ENCODE measurements around the gene MYO15A. TPM values are rescaled to one million over a fixed set of nuclear protein-coding genes. Genes with fewer than 3 reads are reported as not detected.
"Not testable (repeated sequence)": the region's sequence is repeated elsewhere in the genome, so short reads cannot be mapped to it uniquely, and the experiment has no call there.

Gene MYO15A
- total and polyA plus RNA-seq, 4 experiments from 2014 or later, result 0.14 to 2.2 (median 1.0) TPM

GRCh38 chr17:18201108-18201507 lies 92.6 kb downstream of the MYO15A start:
- intact Hi-C loops (cut with micrococcal nuclease), result no loop called here
- H3K4me1 Mint-ChIP-seq, result peaks cover 23 to 51% (median 37%) of the 10 kb centered on the region in 4 donors
- no peaks in the 10 kb centered on the region for H3K27me3 ChIP-seq (ENCODE audit: insufficient read depth, low read length)
- H3K4me3 ChIP-seq (ENCODE audit: low read length in 2 of 2), result no peak overlapping the region
- H3K27me3 Mint-ChIP-seq, result no peaks in the 10 kb centered on the region
- peaks cover 50% of the 10 kb centered on the region for H3K36me3 ChIP-seq (ENCODE audit: insufficient read depth, low read length)
- peak overlapping the region in 1 of 8 donors; percentile 11 for H3K4me3 Mint-ChIP-seq
- H3K9me3 Mint-ChIP-seq, result no peaks in the 10 kb centered on the region
- no peak for DNase-seq
- peaks cover 26 to 68% of the 10 kb centered on the region in 2 donors for H3K36me3 Mint-ChIP-seq
- H3K4me1 ChIP-seq (ENCODE audit: insufficient read depth, low read length), result peaks cover 30% of the 10 kb centered on the region
- H3K27ac ChIP-seq (ENCODE audit: low read depth, low read length), result no peak overlapping the region
- H3K9me3 ChIP-seq (ENCODE audit: control insufficient read depth in 1 of 2, low read length in 2 of 2), result no peaks in the 10 kb centered on the region
- ChIA-PET CTCF (ENCODE audit: partially characterized antibody) (no interaction called here), POLR2A (ENCODE audit: partially characterized antibody) (interaction anchor here (1.2 kb wide), 1 partner anchor 11 kb away, joined by 3 read pairs; no protein-coding TSS in a partner anchor)
- H3K27ac Mint-ChIP-seq, result peak overlapping the region in 5 of 7 donors; percentile 9 to 77 (median 27)

- no peaks in the 10 kb centered on the region for H3K27me3 ChIP-seq (ENCODE audit: insufficient read depth, low read length)
- peaks cover 49% of the 10 kb centered on the region for H3K36me3 ChIP-seq (ENCODE audit: insufficient read depth, low read length)
- Mint-ChIP-seq H3K27ac (peak overlapping the region in 1 of 7 donors; percentile 29), H3K9me3 (peaks cover 0 to 2% (median 0%) of the 10 kb centered on the region in 8 donors), H3K4me1 (peaks cover 11 to 29% (median 24%) of the 10 kb centered on the region in 4 donors), H3K4me3 (no peak overlapping the region), H3K27me3 (no peaks in the 10 kb centered on the region), H3K36me3 (peaks cover 18 to 66% of the 10 kb centered on the region in 2 donors)
- ChIA-PET POLR2A (ENCODE audit: partially characterized antibody) (no interaction called here), CTCF (ENCODE audit: partially characterized antibody) (interaction anchor here (1.4 kb wide), 1 partner anchor 10 kb away, joined by 6 read pairs; no protein-coding TSS in a partner anchor)
- H3K4me3 ChIP-seq (ENCODE audit: low read length in 2 of 2), result no peak overlapping the region
- DNase-seq, result no peak
- H3K4me1 ChIP-seq (ENCODE audit: insufficient read depth, low read length), result peaks cover 21% of the 10 kb centered on the region
- H3K9me3 ChIP-seq (ENCODE audit: control insufficient read depth in 1 of 2, low read length in 2 of 2), result no peaks in the 10 kb centered on the region
- H3K27ac ChIP-seq (ENCODE audit: low read depth, low read length), result no peak overlapping the region
- intact Hi-C loops (cut with micrococcal nuclease), result no loop called here
Measured at GRCh38 chr17:18203308-18203707, 94.8 kb downstream of the MYO15A start.

- no peak overlapping the region for H3K27ac ChIP-seq (ENCODE audit: low read depth, low read length)
- H3K36me3 ChIP-seq (ENCODE audit: insufficient read depth, low read length), result peaks cover 58% of the 10 kb centered on the region
- peaks cover 4% of the 10 kb centered on the region for H3K4me1 ChIP-seq (ENCODE audit: insufficient read depth, low read length)
- ChIA-PET POLR2A (ENCODE audit: partially characterized antibody) (interaction anchor here (0.7 kb wide), 1 partner anchor 20 kb away, joined by 3 read pairs; the partner anchor contains the start of gene LLGL1), CTCF (ENCODE audit: partially characterized antibody) (interaction anchor here (1.5 kb wide), 1 partner anchor 12 kb away, joined by 3 read pairs; no protein-coding TSS in a partner anchor)
- no peaks in the 10 kb centered on the region for H3K9me3 ChIP-seq (ENCODE audit: control insufficient read depth in 1 of 2, low read length in 2 of 2)
- peaks cover 2 to 16% (median 6%) of the 10 kb centered on the region in 4 donors for H3K4me1 Mint-ChIP-seq
- DNase-seq, result no peak
- no peak overlapping the region for H3K4me3 ChIP-seq (ENCODE audit: low read length in 2 of 2)
- peaks cover 0 to 2% (median 0%) of the 10 kb centered on the region in 8 donors for H3K9me3 Mint-ChIP-seq
- peak overlapping the region in 2 of 7 donors; percentile 27 to 75 for H3K27ac Mint-ChIP-seq
- H3K36me3 Mint-ChIP-seq, result peaks cover 27 to 69% of the 10 kb centered on the region in 2 donors
- intact Hi-C loops (cut with micrococcal nuclease), result no loop called here
- no peaks in the 10 kb centered on the region for H3K27me3 Mint-ChIP-seq
- no peak overlapping the region for H3K4me3 Mint-ChIP-seq
- H3K27me3 ChIP-seq (ENCODE audit: insufficient read depth, low read length), result no peaks in the 10 kb centered on the region
Measured at GRCh38 chr17:18205861-18206260, 97.3 kb downstream of the MYO15A start.

- H3K4me3 Mint-ChIP-seq, result no peak overlapping the region
- no peak overlapping the region for H3K4me3 ChIP-seq (ENCODE audit: low read length in 2 of 2)
- no peaks in the 10 kb centered on the region for H3K27me3 ChIP-seq (ENCODE audit: insufficient read depth, low read length)
- peaks cover 30 to 64% of the 10 kb centered on the region in 2 donors for H3K36me3 Mint-ChIP-seq
- no peak overlapping the region for H3K27ac ChIP-seq (ENCODE audit: low read depth, low read length)
- H3K4me1 Mint-ChIP-seq, result peaks cover 0 to 10% (median 3%) of the 10 kb centered on the region in 4 donors
- CTCF ChIA-PET (ENCODE audit: partially characterized antibody), result interaction anchor here (1.5 kb wide), 1 partner anchor 11 kb away, joined by 3 read pairs; no protein-coding TSS in a partner anchor
- peaks cover 0 to 2% (median 0%) of the 10 kb centered on the region in 8 donors for H3K9me3 Mint-ChIP-seq
- no peak for DNase-seq
- POLR2A ChIA-PET (ENCODE audit: partially characterized antibody), result no interaction called here
- H3K9me3 ChIP-seq (ENCODE audit: control insufficient read depth in 1 of 2, low read length in 2 of 2), result no peaks in the 10 kb centered on the region
- no peaks in the 10 kb centered on the region for H3K27me3 Mint-ChIP-seq
- H3K36me3 ChIP-seq (ENCODE audit: insufficient read depth, low read length), result peaks cover 60% of the 10 kb centered on the region
- H3K27ac Mint-ChIP-seq, result no peak overlapping the region
- intact Hi-C loops (cut with micrococcal nuclease), result no loop called here
- no peaks in the 10 kb centered on the region for H3K4me1 ChIP-seq (ENCODE audit: insufficient read depth, low read length)
Measured at GRCh38 chr17:18206962-18207361, 98.4 kb downstream of the MYO15A start.

- no peak overlapping the region for H3K4me3 Mint-ChIP-seq
- Histone ChIP-seq H3K27ac (ENCODE audit: low read depth, low read length) (no peak overlapping the region), H3K9me3 (ENCODE audit: control insufficient read depth in 1 of 2, low read length in 2 of 2) (no peaks in the 10 kb centered on the region), H3K27me3 (ENCODE audit: insufficient read depth, low read length) (no peaks in the 10 kb centered on the region), H3K36me3 (ENCODE audit: insufficient read depth, low read length) (peaks cover 60% of the 10 kb centered on the region), H3K4me3 (ENCODE audit: low read length in 2 of 2) (no peak overlapping the region), H3K4me1 (ENCODE audit: insufficient read depth, low read length) (no peaks in the 10 kb centered on the region)
- intact Hi-C loops (cut with micrococcal nuclease), result no loop called here
- DNase-seq, result no peak
- ChIA-PET CTCF (ENCODE audit: partially characterized antibody) (no interaction called here), POLR2A (ENCODE audit: partially characterized antibody) (no interaction called here)
- peak overlapping the region in 1 of 7 donors; percentile 55 for H3K27ac Mint-ChIP-seq
- no peaks in the 10 kb centered on the region for H3K27me3 Mint-ChIP-seq
- H3K36me3 Mint-ChIP-seq, result peaks cover 30 to 64% of the 10 kb centered on the region in 2 donors
- H3K9me3 Mint-ChIP-seq, result peaks cover 0 to 2% (median 0%) of the 10 kb centered on the region in 8 donors
- H3K4me1 Mint-ChIP-seq, result peaks cover 0 to 10% (median 2%) of the 10 kb centered on the region in 4 donors
Measured at GRCh38 chr17:18208092-18208491, 99.5 kb downstream of the MYO15A start.

GRCh38 chr17:18213666-18214270 lies 105.2 kb downstream of the MYO15A start:
- no peaks in the 10 kb centered on the region for H3K9me3 Mint-ChIP-seq
- Histone ChIP-seq H3K27ac (ENCODE audit: low read depth, low read length) (no peak overlapping the region), H3K27me3 (ENCODE audit: insufficient read depth, low read length) (no peaks in the 10 kb centered on the region), H3K9me3 (ENCODE audit: control insufficient read depth in 1 of 2, low read length in 2 of 2) (no peaks in the 10 kb centered on the region), H3K36me3 (ENCODE audit: insufficient read depth, low read length) (peaks cover 21% of the 10 kb centered on the region), H3K4me1 (ENCODE audit: insufficient read depth, low read length) (no peaks in the 10 kb centered on the region), H3K4me3 (ENCODE audit: low read length in 2 of 2) (no peak overlapping the region)
- H3K27me3 Mint-ChIP-seq, result no peaks in the 10 kb centered on the region
- no peak overlapping the region for H3K4me3 Mint-ChIP-seq
- peak overlapping the region in 2 of 7 donors; percentile 12 to 22 for H3K27ac Mint-ChIP-seq
- peaks cover 0 to 9% (median under 1%) of the 10 kb centered on the region in 4 donors for H3K4me1 Mint-ChIP-seq
- no peak for DNase-seq
- peaks cover 13 to 26% of the 10 kb centered on the region in 2 donors for H3K36me3 Mint-ChIP-seq
- intact Hi-C loops (cut with micrococcal nuclease), result no loop called here
- ChIA-PET CTCF (ENCODE audit: partially characterized antibody) (no interaction called here), POLR2A (ENCODE audit: partially characterized antibody) (no interaction called here)

- H3K36me3 ChIP-seq (ENCODE audit: insufficient read depth, low read length); H3K27me3 Mint-ChIP-seq; H3K4me3 ChIP-seq (ENCODE audit: low read length in 2 of 2); H3K9me3 Mint-ChIP-seq; H3K27me3 ChIP-seq (ENCODE audit: insufficient read depth, low read length); intact Hi-C loops (cut with micrococcal nuclease); H3K4me1 ChIP-seq (ENCODE audit: insufficient read depth, low read length); H3K27ac ChIP-seq (ENCODE audit: low read depth, low read length); H3K9me3 ChIP-seq (ENCODE audit: control insufficient read depth in 1 of 2, low read length in 2 of 2); H3K36me3 Mint-ChIP-seq; H3K4me1 Mint-ChIP-seq; DNase-seq; H3K4me3 Mint-ChIP-seq: not testable (repeated sequence)
- CTCF ChIA-PET (ENCODE audit: partially characterized antibody), result interaction anchor here (1.2 to 2.2 kb wide), 4 partner anchors 15 to 75 kb away, joined by 4 to 5 read pairs (median 4); no protein-coding TSS in a partner anchor
- POLR2A ChIA-PET (ENCODE audit: partially characterized antibody), result interaction anchor here (3.1 kb wide), 1 partner anchor 34 kb away, joined by 14 read pairs; the partner anchor contains the start of gene ALKBH5
- peak overlapping the region in 1 of 7 donors; percentile 86 for H3K27ac Mint-ChIP-seq
Measured at GRCh38 chr17:18216906-18217305, 108.3 kb downstream of the MYO15A start.
